Measurements from ENCODE around the gene ANK3.

DNA sequence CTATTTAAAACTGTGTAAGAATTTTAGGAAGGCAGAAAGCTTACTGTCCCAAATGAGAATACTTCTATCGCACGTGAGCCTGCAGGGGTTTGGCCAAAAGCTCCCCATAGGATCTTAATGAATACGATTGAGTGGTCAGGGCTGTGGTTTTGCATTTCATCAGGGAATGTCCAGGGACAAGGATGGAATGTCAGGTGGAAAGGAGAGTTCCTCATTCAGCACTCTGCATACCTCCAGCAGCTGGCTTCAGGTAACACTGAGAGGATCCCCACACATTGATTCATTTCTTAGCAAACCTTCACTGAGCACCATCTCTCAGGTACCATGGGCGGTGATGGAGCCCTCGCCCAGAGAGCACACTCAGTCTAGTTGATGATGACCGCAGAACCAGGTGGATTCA is 27.2 kb downstream of the ANK3 start:
- TF ChIP-seq EZH2phosphoT487 (IDR thresholded peaks at IDR 0.05; ENCODE audit: low read length) = no peak
- TF ChIP-seq, protein P1, sequence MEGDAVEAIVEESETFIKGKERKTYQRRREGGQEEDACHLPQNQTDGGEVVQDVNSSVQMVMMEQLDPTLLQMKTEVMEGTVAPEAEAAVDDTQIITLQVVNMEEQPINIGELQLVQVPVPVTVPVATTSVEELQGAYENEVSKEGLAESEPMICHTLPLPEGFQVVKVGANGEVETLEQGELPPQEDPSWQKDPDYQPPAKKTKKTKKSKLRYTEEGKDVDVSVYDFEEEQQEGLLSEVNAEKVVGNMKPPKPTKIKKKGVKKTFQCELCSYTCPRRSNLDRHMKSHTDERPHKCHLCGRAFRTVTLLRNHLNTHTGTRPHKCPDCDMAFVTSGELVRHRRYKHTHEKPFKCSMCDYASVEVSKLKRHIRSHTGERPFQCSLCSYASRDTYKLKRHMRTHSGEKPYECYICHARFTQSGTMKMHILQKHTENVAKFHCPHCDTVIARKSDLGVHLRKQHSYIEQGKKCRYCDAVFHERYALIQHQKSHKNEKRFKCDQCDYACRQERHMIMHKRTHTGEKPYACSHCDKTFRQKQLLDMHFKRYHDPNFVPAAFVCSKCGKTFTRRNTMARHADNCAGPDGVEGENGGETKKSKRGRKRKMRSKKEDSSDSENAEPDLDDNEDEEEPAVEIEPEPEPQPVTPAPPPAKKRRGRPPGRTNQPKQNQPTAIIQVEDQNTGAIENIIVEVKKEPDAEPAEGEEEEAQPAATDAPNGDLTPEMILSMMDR (IDR thresholded peaks at IDR 0.05; ENCODE audit: low read length) = no peak

All from MM.1S (cell line).